PC-9 (cell line): ENCODE measurements around the gene DOHH. TPM values are rescaled to one million over a fixed set of nuclear protein-coding genes. Genes with fewer than 3 reads are reported as not detected.

Experiments used
- BruUV-seq: library from RNA; stranded (reverse); fragments of 400-500 nt; replicated peaks from 2 replicates; lab custom pipeline; 2021; lab: Mats Ljungman, UMichigan
- CTCF ChIA-PET: fragments of 300-600 bp; sonication (Branson Sonifier 250); formaldehyde crosslinking; loops from one replicate; lab custom pipeline; 2022; ENCODE audit warnings: antibody characterized with exemption; lab: Charles Lee
- POLR2A ChIA-PET: fragments of 300-600 bp; sonication (Branson Sonifier 250); formaldehyde crosslinking; loops from one replicate; lab custom pipeline; 2022; ENCODE audit warnings: antibody characterized with exemption; ENCODE audit not compliant: unreplicated experiment; lab: Charles Lee
- DNase-seq, 2 experiments: peaks; one replicate each; pipeline versions ENCODE4 v3.0.0 to v3.0.0-alpha.2; 2015 to 2022; ENCODE audit warnings: mixed read lengths in 1 of 2
- H2AFZ ChIP-seq: fragments of 200-600 bp; sonication (generic); 2 replicates; pipeline ENCODE4 v1.8.1; 2017; ENCODE audit warnings: antibody characterized with exemption
- H3F3A ChIP-seq: fragments of 200-600 bp; sonication (generic); 2 replicates; pipeline ENCODE4 v1.8.1; 2017; ENCODE audit warnings: antibody characterized with exemption, mild to moderate bottlenecking, low read depth; ENCODE audit not compliant: insufficient read depth
- H3K27ac ChIP-seq: fragments of 200-600 bp; sonication (generic); 2 replicates; pipeline ENCODE4 v1.6.1; 2016; ENCODE audit warnings: mixed run types
- H3K27me3 ChIP-seq: fragments of 200-600 bp; sonication (generic); 2 replicates; pipeline ENCODE4 v1.6.1; 2016; ENCODE audit warnings: low read depth, mixed run types; ENCODE audit not compliant: insufficient read depth
- H3K36me3 ChIP-seq: fragments of 200-600 bp; sonication (generic); 2 replicates; pipeline ENCODE4 v1.6.1; 2016; ENCODE audit warnings: low read depth, mixed run types
- H3K4me1 ChIP-seq: fragments of 200-600 bp; sonication (generic); replicated peaks from 2 replicates; pipeline ENCODE4 v1.6.1; 2016; ENCODE audit warnings: mixed run types; ENCODE audit not compliant: insufficient read depth
- H3K4me2 ChIP-seq: fragments of 200-600 bp; sonication (generic); 2 replicates; pipeline ENCODE4 v1.6.1; 2017; ENCODE audit warnings: mixed run types
- H3K4me3 ChIP-seq: fragments of 200-600 bp; sonication (generic); 2 replicates; pipeline ENCODE4 v1.6.1; 2016; ENCODE audit warnings: mixed run types
- H3K79me2 ChIP-seq: fragments of 200-600 bp; sonication (generic); 2 replicates; pipeline ENCODE4 v1.6.1; 2017; ENCODE audit warnings: low read depth, mixed run types
- H3K9me2 ChIP-seq: fragments of 200-600 bp; sonication (generic); 2 replicates; pipeline ENCODE4 v1.8.1; 2017; ENCODE audit warnings: mild to moderate bottlenecking; ENCODE audit not compliant: insufficient read depth
- H3K9me3 ChIP-seq: fragments of 200-600 bp; sonication (generic); 2 replicates; pipeline ENCODE4 v1.8.1; 2016; ENCODE audit warnings: low read depth; ENCODE audit not compliant: insufficient read depth
- H4K20me1 ChIP-seq: fragments of 200-600 bp; sonication (generic); 2 replicates; pipeline ENCODE4 v1.8.1; 2017; ENCODE audit not compliant: insufficient read depth
- CTCF ChIP-seq: fragments of 200-600 bp; sonication (generic); conservative IDR thresholded peaks from 2 replicates; pipeline ENCODE4 v1.6.1; 2017; ENCODE audit warnings: mixed run types, antibody characterized with exemption, mild to moderate bottlenecking, moderate library complexity
- EZH2 ChIP-seq: fragments of 200-600 bp; sonication (generic); IDR thresholded peaks from 2 replicates; pipeline ENCODE4 v1.8.0; 2017; ENCODE audit warnings: antibody characterized with exemption, low read depth
- intact Hi-C: fragments of 100-400 bp; cut with micrococcal nuclease; formaldehyde crosslinking; loops from one replicate; pipeline ENCODE4 v1.10.0; 2022; ENCODE audit not compliant: unreplicated experiment
- total RNA-seq: library from RNA; stranded (reverse); gene quantifications from 2 replicates; pipeline ENCODE4 v1.2.3, GENCODE V29; 2021

Gene DOHH
- total RNA-seq, 1 experiment from 2014 or later = 7.7 TPM

- no peak for DNase-seq
- POLR2A ChIA-PET = interaction anchor here (0.6 kb wide), 1 partner anchor 16 kb away, joined by 8 read pairs; no protein-coding TSS in a partner anchor
- CTCF ChIA-PET = interaction anchor here (0.6 kb wide), 1 partner anchor 15 kb away, joined by 3 read pairs; no protein-coding TSS in a partner anchor
- Histone ChIP-seq H3K4me3 (no peak overlapping the region), H3K27me3 (no peaks in the 10 kb centered on the region), H3K9me3 (no peaks in the 10 kb centered on the region), H3K9me2 (no peaks in the 10 kb centered on the region), H3K27ac (peak overlapping the region; percentile 79; the same call in 1 of the 2 replicates), H4K20me1 (no peaks in the 10 kb centered on the region; the same call in 1 of the 2 replicates), H3K4me1 (peaks cover 12% of the 10 kb centered on the region), H3K4me2 (no peak overlapping the region), H3F3A (peaks cover 26% of the 10 kb centered on the region), H3K36me3 (no peaks in the 10 kb centered on the region), H3K79me2 (no peaks in the 10 kb centered on the region), H2AFZ (no peak overlapping the region)
- no peak for TF ChIP-seq EZH2
- no peak for TF ChIP-seq CTCF
- BruUV-seq = no TSS peak
- intact Hi-C loops = no loop called here
Observed at GRCh38 chr19:3452171-3452941, 48.1 kb downstream of the DOHH start.

GRCh38 chr19:3451451-3451866 is 49.0 kb downstream of the DOHH start:
- Histone ChIP-seq H3K4me1 (peaks cover 12% of the 10 kb centered on the region), H3K4me2 (peak overlapping the region; percentile 36; the same call in 1 of the 2 replicates), H3K9me3 (no peaks in the 10 kb centered on the region), H3K27ac (peak overlapping the region; percentile 79), H3F3A (peaks cover 26% of the 10 kb centered on the region), H3K9me2 (no peaks in the 10 kb centered on the region), H3K4me3 (no peak overlapping the region), H3K79me2 (no peaks in the 10 kb centered on the region), H4K20me1 (no peaks in the 10 kb centered on the region; the same call in 1 of the 2 replicates), H2AFZ (no peak overlapping the region), H3K36me3 (no peaks in the 10 kb centered on the region), H3K27me3 (no peaks in the 10 kb centered on the region)
- TF ChIP-seq CTCF = no peak
- TF ChIP-seq EZH2 = no peak
- POLR2A ChIA-PET = interaction anchor here (0.6 kb wide), 1 partner anchor 17 kb away, joined by 8 read pairs; no protein-coding TSS in a partner anchor
- DNase-seq = peak; percentile 52 to 54
- CTCF ChIA-PET = interaction anchor here (0.6 kb wide), 1 partner anchor 14 kb away, joined by 3 read pairs; no protein-coding TSS in a partner anchor
- intact Hi-C loops = no loop called here
- no TSS peak for BruUV-seq

GRCh38 chr19:3450796-3451411 is 49.6 kb downstream of the DOHH start:
- H3K4me1 ChIP-seq = peaks cover 12% of the 10 kb centered on the region

More at GRCh38 chr19:3450796-3451411, 49.6 kb downstream of the DOHH start:
- no peaks in the 10 kb centered on the region for H3K27me3 ChIP-seq
- H3K9me2 ChIP-seq = no peaks in the 10 kb centered on the region
- peak; percentile 73 to 86 for DNase-seq
- H3K79me2 ChIP-seq = no peaks in the 10 kb centered on the region
- H3K4me3 ChIP-seq = no peak overlapping the region
- intact Hi-C loops = no loop called here
- H4K20me1 ChIP-seq = no peaks in the 10 kb centered on the region; the same call in 1 of the 2 replicates
- no peaks in the 10 kb centered on the region for H3K36me3 ChIP-seq
- peak overlapping the region; percentile 79 for H3K27ac ChIP-seq
- ChIA-PET CTCF (no interaction called here), POLR2A (no interaction called here)
- H3K4me2 ChIP-seq = peak overlapping the region; percentile 36; the same call in 1 of the 2 replicates
- H3K9me3 ChIP-seq = no peaks in the 10 kb centered on the region
- no peak overlapping the region for H2AFZ ChIP-seq
- TF ChIP-seq EZH2 = no peak
- no peak for TF ChIP-seq CTCF
- peaks cover 26% of the 10 kb centered on the region for H3F3A ChIP-seq
- no TSS peak for BruUV-seq
